ENCODE results near the gene GTF2H4.
"Not testable (repeated sequence)": the region's sequence is repeated elsewhere in the genome, so short reads cannot be mapped to it uniquely, and the experiment has no call there.

Gene GTF2H4

GRCh38 chr6:30926644-30927043 is 18.6 kb downstream of the GTF2H4 start:
- DNase-seq: no peak

GRCh38 chr6:30927080-30927479 is 19.1 kb downstream of the GTF2H4 start:
- DNase-seq: not testable (repeated sequence)

GRCh38 chr6:30928677-30929076 is 20.7 kb downstream of the GTF2H4 start:
- DNase-seq: no peak

- DNase-seq: no peak
Measured at GRCh38 chr6:30930506-30930905, 22.5 kb downstream of the GTF2H4 start.

- DNase-seq: no peak
Measured at GRCh38 chr6:30931272-30931671, 23.3 kb downstream of the GTF2H4 start.

GRCh38 chr6:30931969-30932645 is 24.1 kb downstream of the GTF2H4 start, which contains the start of gene SFTA2:
Gene SFTA2 (minus strand): TSS chr6:30932170. CDS start chr6:30932096, 74 bp downstream.
- no peak for DNase-seq

GRCh38 chr6:30932665-30933365 is 24.8 kb downstream of the GTF2H4 start:
- no peak for DNase-seq

- DNase-seq: no peak
Measured at GRCh38 chr6:30935018-30935417, 27.0 kb downstream of the GTF2H4 start.

GRCh38 chr6:30937265-30937664 is 29.3 kb downstream of the GTF2H4 start:
- DNase-seq: no peak

- no peak for DNase-seq
Measured at GRCh38 chr6:30938730-30939129, 30.7 kb downstream of the GTF2H4 start.

- no peak for DNase-seq
Measured at GRCh38 chr6:30939473-30939872, 31.5 kb downstream of the GTF2H4 start.

- DNase-seq: no peak
Measured at GRCh38 chr6:30940361-30940986, 32.5 kb downstream of the GTF2H4 start, which contains the start of gene MUCL3. Gene MUCL3 (plus strand): TSS chr6:30940973. CDS start chr6:30941000, 27 bp downstream.

- no peak for DNase-seq
Measured at GRCh38 chr6:30942338-30943060, 34.5 kb downstream of the GTF2H4 start.

GRCh38 chr6:30944051-30944450 is 36.0 kb downstream of the GTF2H4 start:
- no peak for DNase-seq

- no peak for DNase-seq
Measured at GRCh38 chr6:30945281-30945680, 37.3 kb downstream of the GTF2H4 start.

GRCh38 chr6:30947231-30947630 is 39.2 kb downstream of the GTF2H4 start:
- no peak for DNase-seq

GRCh38 chr6:30948811-30949210 is 40.8 kb downstream of the GTF2H4 start:
- DNase-seq: no peak

GRCh38 chr6:30951907-30952469 is 44.0 kb downstream of the GTF2H4 start:
- no peak for DNase-seq

- DNase-seq: no peak
Measured at GRCh38 chr6:30954631-30955366, 46.8 kb downstream of the GTF2H4 start.

- no peak for DNase-seq
Measured at GRCh38 chr6:30955367-30956042, 47.5 kb downstream of the GTF2H4 start.

GRCh38 chr6:30957716-30958115 is 49.7 kb downstream of the GTF2H4 start:
- no peak for DNase-seq

Measured in NCI-H2081 treated with DMSO at 0.1 percent for 48 hours (cell line).